Endothelial cell (in vitro differentiated cells): ENCODE measurements around the gene GRID1. TPM values are rescaled to one million over a fixed set of nuclear protein-coding genes. Genes with fewer than 3 reads are reported as not detected.

Experiments used
- DNase-seq: peaks from one replicate; pipeline ENCODE4 v3.0.0; 2021; ENCODE audit warnings: low spot score
- H3K27ac Mint-ChIP-seq: one replicate; pipeline ENCODE4 v1.8.0; 2021; ENCODE audit warnings: mixed read lengths, inconsistent platforms; ENCODE audit not compliant: unreplicated experiment
- H3K27me3 Mint-ChIP-seq: one replicate; pipeline ENCODE4 v1.8.0; 2021; ENCODE audit warnings: mild to moderate bottlenecking, moderate library complexity, mixed read lengths, inconsistent platforms; ENCODE audit not compliant: unreplicated experiment
- H3K36me3 Mint-ChIP-seq: one replicate; pipeline ENCODE4 v1.8.0; 2021; ENCODE audit warnings: mild to moderate bottlenecking, low read depth, mixed read lengths, inconsistent platforms; ENCODE audit not compliant: unreplicated experiment
- H3K4me1 Mint-ChIP-seq: one replicate; pipeline ENCODE4 v1.8.0; 2021; ENCODE audit warnings: mild to moderate bottlenecking, mixed read lengths, inconsistent platforms; ENCODE audit not compliant: unreplicated experiment
- H3K4me3 Mint-ChIP-seq: one replicate; pipeline ENCODE4 v1.8.0; 2021; ENCODE audit warnings: mild to moderate bottlenecking, mixed read lengths, inconsistent platforms; ENCODE audit not compliant: unreplicated experiment
- H3K9me3 Mint-ChIP-seq: one replicate; pipeline ENCODE4 v1.8.0; 2021; ENCODE audit warnings: mixed read lengths, inconsistent platforms; ENCODE audit not compliant: unreplicated experiment
- CTCF ChIP-seq: fragments of 200-600 bp; sonication (generic); IDR thresholded peaks from one replicate; pipeline ENCODE4 v1.5.0; 2021; ENCODE audit warnings: antibody characterized with exemption; ENCODE audit not compliant: unreplicated experiment
- total RNA-seq: library from RNA; stranded (reverse); fragmentation: NEBNext Ultra II Directional; extraction: Animal tissue kit (Norgen Biotek cat#: 25700); gene quantifications from one replicate; pipeline ENCODE4 v1.2.1, GENCODE V29; 2021; ENCODE audit not compliant: unreplicated experiment

Gene GRID1
- total RNA-seq, 1 donor from 2014 or later = 0.26 TPM

DNA sequence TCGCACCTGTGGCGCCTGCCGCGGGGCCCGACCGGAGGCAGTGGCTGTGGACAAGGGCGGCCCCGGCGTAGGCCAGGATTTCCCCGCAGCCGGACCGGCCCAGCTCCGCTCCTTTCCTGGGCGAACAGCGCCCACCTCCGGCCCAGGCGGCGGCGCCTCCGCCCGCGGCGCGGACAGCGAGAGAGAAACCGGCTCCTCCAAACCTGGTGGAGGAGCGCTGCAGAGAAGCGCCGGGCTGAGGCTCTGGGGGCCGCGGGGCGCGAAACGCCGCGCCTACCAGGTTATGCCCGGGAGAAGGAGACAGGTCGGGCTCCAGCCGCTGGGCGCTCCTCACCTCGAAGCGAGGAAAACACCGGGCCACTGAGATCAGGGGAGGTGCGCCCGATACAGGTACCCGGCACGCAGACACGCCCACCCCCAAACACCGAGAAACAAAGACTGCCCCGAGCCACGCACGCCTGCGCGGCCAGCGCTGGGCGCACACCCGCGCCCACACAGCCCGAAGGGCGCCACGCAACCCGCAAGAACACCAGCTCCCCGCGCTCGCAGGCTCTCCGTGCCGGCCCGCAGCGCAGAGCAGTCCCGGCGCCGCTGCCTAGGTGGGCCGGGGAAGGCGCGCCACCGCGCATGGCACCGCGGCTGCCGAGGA, 3.3 kb downstream of the GRID1 start:
- TF ChIP-seq CTCF = no peak
- peak; percentile 51 for DNase-seq
- H3K4me1 Mint-ChIP-seq = peaks cover 10% of the 10 kb centered on the region
- H3K27ac Mint-ChIP-seq = no peak overlapping the region
- peaks cover 27% of the 10 kb centered on the region for H3K27me3 Mint-ChIP-seq
- no peaks in the 10 kb centered on the region for H3K36me3 Mint-ChIP-seq
- no peak overlapping the region for H3K4me3 Mint-ChIP-seq
- H3K9me3 Mint-ChIP-seq = no peaks in the 10 kb centered on the region

DNA sequence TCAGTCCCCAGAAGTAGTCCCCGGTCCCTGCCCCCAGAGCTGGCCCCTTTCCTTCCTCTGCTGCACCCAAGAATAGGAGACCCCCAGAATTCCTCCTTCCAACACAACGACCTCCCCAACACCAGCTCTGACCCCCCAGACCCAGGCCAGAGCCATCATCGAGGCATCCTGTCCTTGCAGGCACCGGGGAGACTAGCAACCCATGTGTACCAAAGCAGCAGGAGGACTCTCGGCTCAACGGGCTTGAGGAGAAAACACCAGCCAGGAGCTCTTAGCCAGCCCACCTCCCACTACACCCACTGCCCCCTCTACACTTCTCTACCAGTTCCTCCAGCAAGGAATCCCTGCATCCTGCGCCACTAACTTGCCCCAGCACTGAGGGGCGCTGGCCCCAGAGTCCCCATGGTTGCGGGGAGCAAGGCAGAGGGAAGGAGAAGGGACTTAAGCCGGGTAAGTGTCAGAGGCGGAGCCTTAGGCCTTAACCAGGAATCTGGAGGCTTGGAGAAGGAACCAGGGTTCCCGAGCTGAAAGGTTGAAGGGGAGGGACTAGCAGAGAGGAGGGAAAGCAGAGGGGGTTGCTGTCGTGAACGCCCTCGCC, 3.9 kb downstream of the GRID1 start:
- H3K4me3 Mint-ChIP-seq = no peak overlapping the region
- peaks cover 7% of the 10 kb centered on the region for H3K4me1 Mint-ChIP-seq
- H3K27ac Mint-ChIP-seq = no peak overlapping the region
- DNase-seq = no peak
- no peaks in the 10 kb centered on the region for H3K36me3 Mint-ChIP-seq
- H3K27me3 Mint-ChIP-seq = peaks cover 23% of the 10 kb centered on the region
- no peaks in the 10 kb centered on the region for H3K9me3 Mint-ChIP-seq
- no peak for TF ChIP-seq CTCF

- no peak for TF ChIP-seq CTCF
- Mint-ChIP-seq H3K36me3 (no peaks in the 10 kb centered on the region), H3K4me3 (no peak overlapping the region), H3K9me3 (no peaks in the 10 kb centered on the region), H3K27ac (no peak overlapping the region), H3K27me3 (peaks cover 21% of the 10 kb centered on the region), H3K4me1 (peaks cover 7% of the 10 kb centered on the region)
- no peak for DNase-seq
Measured at GRCh38 chr10:86362129-86362527, 4.5 kb downstream of the GRID1 start.

DNA sequence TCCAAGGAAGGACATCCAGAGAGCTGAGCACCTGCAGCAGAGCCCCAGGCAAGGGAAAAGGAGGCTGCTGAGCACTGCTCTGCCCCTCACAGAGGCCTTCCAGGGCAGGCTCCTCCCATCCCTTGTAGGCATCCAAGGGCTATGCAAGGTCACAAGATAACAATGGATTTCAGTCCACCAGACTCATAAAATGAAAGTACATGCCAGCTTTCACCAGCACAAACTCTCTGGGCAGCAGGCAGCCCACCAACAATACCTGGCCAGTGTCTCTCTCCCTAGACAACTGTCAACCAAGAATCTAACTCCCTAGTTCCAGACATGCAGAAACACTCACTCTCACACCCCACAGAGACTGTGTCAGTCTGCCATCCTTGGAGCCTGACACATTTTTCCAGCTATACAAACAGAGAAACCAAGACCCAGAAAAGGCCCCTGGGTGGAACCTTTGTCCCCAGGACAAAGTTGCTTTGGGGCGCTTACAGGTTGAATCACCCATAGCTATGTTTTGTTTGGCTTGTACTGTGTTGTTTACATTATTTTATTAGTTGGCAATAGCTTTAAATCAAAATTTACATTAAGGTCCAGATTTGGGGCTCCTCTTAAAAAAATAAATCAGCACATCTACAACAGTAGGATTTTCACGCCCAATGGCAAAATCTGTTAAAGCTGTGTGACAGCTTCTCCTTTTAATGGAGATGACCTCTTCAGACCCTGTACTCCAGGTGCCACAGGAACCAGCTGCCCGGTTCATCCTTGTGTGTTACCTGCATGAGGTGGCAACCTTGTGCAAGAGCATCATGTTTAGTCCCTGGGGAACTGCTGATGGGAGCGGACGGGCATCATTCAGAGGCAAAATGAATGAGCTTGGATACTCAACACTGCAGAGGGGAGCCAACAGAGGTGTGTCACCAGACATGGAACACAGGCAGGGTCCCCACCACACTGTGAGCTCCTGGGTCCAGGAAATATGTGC, 5.2 kb downstream of the GRID1 start:
- no peak overlapping the region for H3K4me3 Mint-ChIP-seq
- H3K9me3 Mint-ChIP-seq = no peaks in the 10 kb centered on the region
- peaks cover 7% of the 10 kb centered on the region for H3K4me1 Mint-ChIP-seq
- no peak for TF ChIP-seq CTCF
- DNase-seq = no peak
- H3K27me3 Mint-ChIP-seq = peaks cover 21% of the 10 kb centered on the region
- H3K36me3 Mint-ChIP-seq = no peaks in the 10 kb centered on the region
- no peak overlapping the region for H3K27ac Mint-ChIP-seq

- no peak for TF ChIP-seq CTCF
- no peaks in the 10 kb centered on the region for H3K9me3 Mint-ChIP-seq
- no peak overlapping the region for H3K27ac Mint-ChIP-seq
- no peak for DNase-seq
- peaks cover 6% of the 10 kb centered on the region for H3K4me1 Mint-ChIP-seq
- H3K27me3 Mint-ChIP-seq = peaks cover 23% of the 10 kb centered on the region
- H3K4me3 Mint-ChIP-seq = no peak overlapping the region
- H3K36me3 Mint-ChIP-seq = no peaks in the 10 kb centered on the region
Measured at GRCh38 chr10:86360657-86361056, 5.9 kb downstream of the GRID1 start.
